HG02943 (cell line): Measurements from ENCODE around the gene MAMDC2.
"Not testable (repeated sequence)": the region's sequence is repeated elsewhere in the genome, so short reads cannot be mapped to it uniquely, and the experiment has no call there.

Source experiments
- ATAC-seq: cut with Tn5 transposase; IDR thresholded peaks from one replicate; pipeline ENCODE4 v1.9.1; 2021; ENCODE audit warnings: mild to moderate bottlenecking, low read depth, moderate library complexity; ENCODE audit not compliant: unreplicated experiment

The MAMDC2 gene

GRCh38 chr9:70035691-70036090 is 8.0 kb upstream of the MAMDC2 start:
- ATAC-seq, result no peak

DNA sequence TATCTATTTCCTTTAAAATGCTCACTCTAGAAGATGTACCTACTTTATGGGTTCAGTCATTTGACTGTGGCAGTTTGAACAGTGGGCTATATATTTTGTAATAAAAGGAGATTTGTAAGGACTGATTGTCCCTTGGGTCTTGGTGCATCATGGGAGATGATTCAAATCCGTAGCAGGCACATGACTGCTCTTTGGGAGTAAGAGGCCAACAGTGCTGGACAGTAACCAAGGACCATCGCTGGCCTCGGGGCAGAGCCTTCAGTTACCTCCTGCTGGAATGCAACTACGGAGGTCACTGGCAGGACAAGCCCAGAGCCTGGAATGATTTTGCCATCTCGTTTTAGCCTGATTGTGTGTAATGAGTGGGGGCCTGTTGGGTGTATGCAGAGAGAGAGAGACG is 7.0 kb upstream of the MAMDC2 start:
- ATAC-seq, result no peak

DNA sequence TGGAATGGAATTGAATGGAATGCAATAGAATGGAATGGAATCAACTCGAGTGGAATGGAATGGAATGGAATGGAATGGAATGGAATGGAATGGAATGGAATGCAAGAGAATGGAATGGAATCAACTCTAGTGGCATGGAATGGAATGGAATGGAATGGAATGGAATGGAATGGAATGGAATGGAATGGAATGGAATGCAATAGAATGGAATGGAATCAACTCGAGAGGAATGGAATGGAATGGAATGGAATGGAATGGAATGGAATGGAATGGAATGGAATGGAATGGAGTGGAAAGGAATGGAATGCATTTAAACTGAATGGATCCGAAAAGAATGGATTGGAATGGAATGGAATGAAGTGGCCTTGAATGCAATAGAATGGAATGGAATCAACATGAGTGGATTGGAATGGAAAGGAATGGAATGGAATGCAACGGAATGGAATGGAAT is 5.5 kb upstream of the MAMDC2 start:
- not testable (repeated sequence) for ATAC-seq

DNA sequence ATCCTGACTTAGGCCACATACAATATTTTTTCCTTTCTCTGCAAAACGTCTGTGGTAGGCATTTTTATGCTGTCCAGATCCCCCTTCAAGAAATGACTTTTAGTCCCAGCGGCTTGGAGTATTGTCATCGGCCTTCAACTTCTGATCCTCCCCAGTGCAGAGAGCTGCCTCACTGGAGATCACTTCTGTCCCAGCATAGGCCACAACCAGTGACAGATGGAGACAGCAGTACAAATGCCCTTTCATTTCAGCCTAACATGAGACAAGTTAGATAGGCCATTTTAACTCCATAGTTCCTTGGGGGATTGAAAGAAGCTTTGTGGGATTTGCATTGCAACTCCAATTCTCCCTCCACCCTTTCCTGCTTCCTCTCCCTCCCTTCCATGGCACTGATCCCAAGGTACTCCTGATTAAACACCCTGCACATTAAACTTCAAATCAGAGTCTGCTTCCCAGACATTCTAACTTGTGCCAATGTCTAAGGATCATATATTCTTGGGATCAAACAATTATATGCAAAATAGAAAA is 3.2 kb upstream of the MAMDC2 start:
- ATAC-seq, result no peak

DNA sequence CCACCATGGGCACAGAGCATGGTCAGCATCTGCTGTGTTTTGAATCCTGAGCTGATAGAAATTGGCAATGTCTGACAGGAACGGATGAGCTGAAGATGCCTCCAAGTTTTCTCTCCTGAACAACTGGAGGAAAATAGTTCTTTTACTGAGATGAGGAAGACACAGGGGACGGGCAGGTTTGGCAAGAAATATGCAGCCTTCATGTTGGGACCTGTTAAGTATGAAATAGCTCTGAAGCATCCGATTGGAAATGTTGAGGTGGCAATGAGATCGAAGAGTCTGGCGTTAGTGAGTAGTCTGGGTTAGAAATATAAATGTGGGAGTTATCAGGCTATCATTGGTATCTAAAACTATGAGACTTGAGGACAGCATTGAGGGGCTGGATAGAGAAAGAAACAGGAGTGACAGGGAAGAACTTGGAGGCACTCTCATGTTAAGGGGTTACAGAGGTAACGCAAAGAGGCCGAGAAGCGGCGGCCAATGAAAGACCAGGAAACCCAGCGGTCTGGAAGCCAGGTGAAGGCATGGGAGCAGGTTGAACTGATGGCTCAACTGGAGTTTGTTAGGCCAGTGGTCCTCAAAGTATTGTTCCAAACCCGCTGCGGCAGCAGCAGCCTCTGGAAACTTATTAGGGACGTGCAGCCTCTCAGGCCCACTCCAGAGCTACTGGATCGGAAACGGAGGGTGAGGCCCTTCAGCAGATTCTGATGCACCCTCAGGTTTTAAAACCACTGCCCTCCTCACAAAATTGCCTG is 1.0 kb upstream of the MAMDC2 start:
- no peak for ATAC-seq

GRCh38 chr9:70043285-70043684 is 363 bp upstream of the MAMDC2 start:
- no peak for ATAC-seq

DNA sequence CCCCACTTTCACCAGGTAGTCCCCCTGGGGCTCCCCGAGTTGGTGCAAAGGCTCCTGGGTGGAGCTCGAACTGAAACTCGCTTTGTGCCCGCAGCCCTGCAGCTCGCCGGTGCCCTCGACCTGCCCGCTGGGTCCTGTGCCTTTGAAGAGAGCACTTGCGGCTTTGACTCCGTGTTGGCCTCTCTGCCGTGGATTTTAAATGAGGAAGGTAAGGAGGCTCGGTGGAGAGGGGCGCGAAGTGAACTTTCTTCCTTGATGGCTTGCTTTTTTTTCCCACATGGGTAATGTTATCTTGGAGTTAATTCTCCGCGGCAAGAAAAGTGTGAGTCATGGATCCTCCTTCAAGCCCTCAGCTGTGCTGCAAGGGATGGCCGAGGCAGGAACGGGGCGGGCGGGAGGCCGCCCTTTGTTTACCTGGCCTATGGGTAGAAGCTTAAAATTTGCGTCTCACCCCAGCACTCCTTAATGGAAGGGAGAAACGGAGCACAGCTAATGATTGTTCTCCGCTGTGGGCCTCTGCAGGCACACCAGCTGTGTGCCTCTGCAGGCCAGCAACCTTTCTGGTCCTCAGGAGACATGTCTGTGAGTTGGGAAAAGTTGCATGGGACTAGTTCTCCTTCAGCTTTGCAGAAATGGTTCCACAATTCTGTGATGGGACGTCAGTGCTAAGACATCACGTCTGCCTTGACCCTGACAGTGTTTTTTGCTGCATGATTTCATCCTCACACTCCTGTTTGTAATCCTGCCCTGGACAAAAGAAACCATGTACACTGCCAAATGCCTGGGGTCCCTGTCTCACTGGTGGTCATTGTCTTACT is 1.1 kb downstream of the MAMDC2 start:
- no peak for ATAC-seq

- no peak for ATAC-seq
Observed at GRCh38 chr9:70045452-70045851, 1.8 kb downstream of the MAMDC2 start.

DNA sequence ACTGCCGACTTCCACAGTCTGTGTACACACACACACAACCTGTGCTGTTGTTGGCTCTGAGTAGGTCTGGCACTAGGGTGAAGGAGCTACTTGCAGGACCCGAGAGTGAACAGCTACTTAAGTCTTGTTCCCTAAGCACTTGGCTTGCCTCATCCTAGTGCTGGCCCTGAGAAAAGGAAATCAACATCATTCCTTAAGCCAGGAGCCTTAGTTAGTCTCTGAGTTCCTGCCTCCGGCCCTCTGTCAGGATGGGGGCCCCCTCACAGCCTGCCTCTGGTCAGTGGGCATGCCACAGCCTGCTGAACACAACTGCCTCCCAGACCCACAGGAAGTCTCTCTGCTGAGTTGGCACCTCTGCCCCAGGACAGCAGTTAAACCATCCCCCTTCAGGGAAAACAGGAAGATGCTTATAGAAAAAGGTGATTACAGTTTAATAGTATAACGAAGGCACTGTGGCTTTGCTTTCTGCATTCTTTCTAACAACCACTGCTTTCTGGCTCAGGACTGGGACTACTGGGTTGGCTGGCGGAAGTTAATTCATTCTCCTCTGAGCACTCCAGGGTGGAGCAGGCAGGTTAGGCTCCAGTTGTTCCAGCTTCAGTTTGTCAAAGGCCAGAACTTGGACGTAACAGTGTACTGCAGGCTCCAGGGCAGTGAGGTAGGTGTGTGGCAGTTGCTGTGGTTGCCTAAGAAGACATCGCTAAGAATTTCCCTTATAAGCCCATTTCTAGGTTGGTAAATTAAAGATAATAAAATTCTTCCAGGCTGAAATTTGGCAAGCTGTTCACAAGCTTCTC is 2.8 kb downstream of the MAMDC2 start:
- no peak for ATAC-seq

- no peak for ATAC-seq
Observed at GRCh38 chr9:70049236-70049635, 5.6 kb downstream of the MAMDC2 start.

DNA sequence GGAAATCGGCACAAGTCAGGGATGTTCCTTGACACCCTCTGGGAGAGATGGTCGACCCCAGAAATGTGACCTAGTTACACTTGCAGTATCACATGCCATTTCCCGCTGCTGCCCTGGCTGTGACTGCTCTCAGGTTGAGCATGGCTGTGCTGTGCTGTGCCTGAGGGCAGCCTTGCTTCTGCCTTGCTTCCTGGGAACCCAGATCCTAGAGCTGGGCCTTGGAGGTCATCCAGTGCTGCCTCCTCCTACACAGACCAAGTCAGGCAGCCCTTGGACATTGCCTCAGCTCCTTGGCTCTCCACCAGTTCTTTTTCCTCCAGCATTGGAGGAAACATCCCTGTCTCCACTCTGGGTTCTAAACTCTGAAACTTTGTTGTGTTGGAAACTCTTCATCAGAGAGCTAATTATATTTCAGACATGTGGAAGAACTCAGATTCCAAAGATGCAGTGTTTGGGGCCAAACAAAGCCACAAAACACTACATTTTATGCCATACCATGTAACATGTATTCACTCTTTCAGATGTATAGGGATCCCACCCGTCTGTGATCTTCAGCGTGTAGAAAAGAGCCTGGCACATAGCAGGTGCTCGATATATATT is 6.1 kb downstream of the MAMDC2 start:
- ATAC-seq, result no peak

DNA sequence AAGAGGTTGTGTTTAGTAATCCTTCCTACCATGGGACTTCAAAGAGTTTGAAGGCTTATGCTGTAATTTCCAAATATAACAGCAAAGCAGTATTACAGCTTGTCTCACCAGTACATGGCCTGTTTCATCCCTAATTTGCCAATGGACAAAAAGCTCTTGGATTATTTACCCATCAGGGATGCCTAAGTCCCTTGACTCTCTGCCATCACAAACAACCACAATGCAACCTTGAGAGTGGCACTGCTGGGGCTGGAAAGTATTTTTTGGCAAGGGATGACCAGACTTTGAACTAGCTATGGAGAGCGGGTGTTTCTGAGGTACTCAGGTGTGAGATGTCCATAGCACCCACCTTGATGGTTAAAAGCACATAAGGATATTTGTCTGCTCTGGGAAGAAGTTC is 9.1 kb downstream of the MAMDC2 start:
- ATAC-seq, result no peak

DNA sequence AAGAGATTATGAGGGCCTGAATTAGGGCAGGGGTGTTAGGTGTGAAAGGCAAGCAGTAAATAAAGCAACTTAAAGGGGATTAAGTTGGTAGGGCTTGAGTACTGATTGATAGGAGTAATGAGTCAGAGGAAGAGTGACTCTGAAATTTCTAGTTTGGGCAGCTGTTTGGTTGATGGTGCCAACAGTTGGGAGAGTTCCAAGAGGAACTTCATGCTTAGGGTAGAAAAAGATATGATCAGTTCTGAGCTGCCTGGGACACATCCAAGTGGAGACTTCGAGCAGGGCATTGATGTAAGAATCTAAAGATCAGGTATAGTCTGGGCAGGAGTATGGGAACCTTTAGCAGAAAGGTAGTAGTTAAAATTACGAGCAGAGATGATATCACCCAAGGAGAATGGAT is 10.2 kb downstream of the MAMDC2 start:
- ATAC-seq, result no peak

DNA sequence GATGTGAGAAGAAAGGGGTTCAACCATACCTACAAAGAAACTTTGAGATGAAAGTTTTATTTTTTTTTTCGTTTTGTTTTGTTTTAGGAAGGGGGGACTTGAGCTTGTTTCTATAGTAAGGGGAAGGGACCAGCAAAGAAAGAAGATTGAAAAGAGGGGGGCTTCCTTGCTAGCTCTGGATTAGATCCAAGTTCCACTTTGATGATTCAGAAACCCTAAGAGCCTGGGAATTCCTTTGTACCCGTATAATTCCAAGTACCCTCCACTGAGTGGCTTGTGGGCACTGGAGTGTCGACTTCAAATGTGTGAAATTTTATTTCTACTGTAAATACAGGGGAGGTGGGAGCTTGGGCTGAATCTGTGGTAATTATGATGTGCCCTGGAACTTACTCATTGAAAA is 10.9 kb downstream of the MAMDC2 start:
- ATAC-seq, result no peak

DNA sequence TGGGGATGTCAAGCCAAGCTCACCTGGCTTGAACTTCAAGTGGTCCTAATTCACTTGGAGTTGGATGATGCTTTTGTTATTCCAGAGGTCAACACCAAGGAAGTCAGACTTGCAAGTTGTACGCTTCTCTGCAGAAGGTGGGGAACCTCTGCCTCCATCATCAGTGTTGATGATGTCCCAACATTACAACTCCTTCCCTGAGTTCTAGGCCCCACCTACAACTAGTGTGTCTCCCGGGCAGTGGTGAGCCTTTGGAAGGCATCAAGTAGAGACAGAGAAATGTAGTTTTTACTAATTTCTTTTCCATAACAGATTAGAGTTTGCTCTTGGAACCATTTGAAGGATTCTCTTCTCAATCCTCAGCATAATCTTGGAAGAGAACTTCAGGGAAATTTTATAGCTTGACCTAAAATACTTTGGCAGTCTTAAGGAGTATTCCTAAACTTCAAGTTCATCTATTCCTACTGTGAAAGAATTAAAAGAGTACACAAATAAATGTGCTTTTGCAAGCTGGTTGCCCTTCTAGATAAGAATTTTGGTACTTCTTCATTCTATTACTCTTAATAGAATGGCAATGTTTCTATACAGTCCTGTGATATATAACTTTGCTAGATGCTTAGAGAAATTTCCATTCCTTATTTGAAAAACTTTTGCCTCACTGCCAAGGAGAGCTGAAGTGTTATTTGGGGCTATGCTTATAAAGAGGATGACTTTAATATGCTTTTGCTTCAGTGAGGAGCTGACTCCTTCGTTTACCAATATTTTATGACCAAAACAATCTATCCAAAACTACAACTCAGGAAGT is 12.0 kb downstream of the MAMDC2 start:
- no peak for ATAC-seq

- no peak for ATAC-seq
Observed at GRCh38 chr9:70056211-70056944, 12.7 kb downstream of the MAMDC2 start.

- ATAC-seq, result no peak
Observed at GRCh38 chr9:70058569-70059116, 15.0 kb downstream of the MAMDC2 start.

DNA sequence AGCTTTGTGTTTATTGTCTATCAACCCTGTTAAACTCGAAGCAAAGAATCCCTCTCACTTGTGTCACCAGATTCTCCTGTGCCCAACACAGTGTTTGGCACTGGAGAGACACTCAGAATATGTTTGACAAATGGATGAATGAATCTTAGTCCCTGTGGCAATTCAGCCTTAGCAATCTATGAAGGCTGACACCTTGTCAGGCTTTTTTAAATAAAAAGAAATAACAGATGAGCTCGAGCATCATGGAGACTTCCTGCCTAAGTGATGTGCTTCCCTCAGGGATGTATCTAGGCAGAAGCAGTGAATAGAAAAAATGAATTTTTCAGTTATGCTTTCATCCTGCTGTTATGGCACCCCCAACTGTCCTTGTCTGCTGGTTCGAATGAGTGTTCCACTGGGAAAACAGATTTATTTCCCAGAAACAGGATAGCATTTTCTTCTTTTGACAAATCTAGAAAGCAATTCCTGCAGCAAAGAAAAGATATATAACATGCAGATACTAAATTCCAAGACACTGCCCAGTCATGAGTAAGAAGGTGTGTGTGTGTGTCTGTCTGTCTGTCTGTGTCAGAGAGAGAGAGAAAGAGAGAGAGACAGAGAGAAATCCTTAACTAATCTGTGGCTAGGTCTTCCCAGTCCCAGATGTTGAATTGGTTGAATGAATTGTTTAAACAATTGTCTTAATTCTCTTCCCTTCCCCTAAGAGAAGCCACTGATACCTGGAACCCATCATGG is 16.7 kb downstream of the MAMDC2 start:
- ATAC-seq, result no peak
